ENCODE data around the gene SPDYE2B.
"Not testable (repeated sequence)": the region's sequence is repeated elsewhere in the genome, so short reads cannot be mapped to it uniquely, and the experiment has no call there.

The SPDYE2B gene

DNA sequence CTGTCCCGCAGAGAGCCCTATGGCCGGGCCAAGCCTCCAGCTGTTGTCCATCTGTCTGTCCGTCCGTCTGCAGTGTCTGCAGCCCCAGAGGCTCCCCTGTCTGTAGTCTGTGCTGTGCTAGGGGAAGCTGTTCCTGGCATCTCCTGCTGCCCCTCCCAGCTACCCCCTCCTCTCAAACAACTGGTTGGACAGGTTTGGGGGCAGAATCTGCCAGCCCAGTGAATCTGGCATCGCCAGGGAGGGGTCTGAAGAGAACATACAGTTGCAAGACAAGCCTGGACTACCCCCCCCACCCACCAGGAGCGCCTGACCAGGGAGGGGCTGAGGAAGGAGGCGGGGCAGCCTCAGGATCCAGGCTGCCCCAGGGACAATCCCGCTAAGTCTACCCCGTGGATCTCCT is 7.4 kb upstream of the SPDYE2B start, which contains the start of gene UPK3BL1:
TSS of gene UPK3BL1 (minus strand) at position 101 of the 400 bp plus-strand sequence. CDS start at position 51, 50 bp downstream.
- DNase-seq (ENCODE audit: low read depth in 3 of 3): not testable (repeated sequence)

DNA sequence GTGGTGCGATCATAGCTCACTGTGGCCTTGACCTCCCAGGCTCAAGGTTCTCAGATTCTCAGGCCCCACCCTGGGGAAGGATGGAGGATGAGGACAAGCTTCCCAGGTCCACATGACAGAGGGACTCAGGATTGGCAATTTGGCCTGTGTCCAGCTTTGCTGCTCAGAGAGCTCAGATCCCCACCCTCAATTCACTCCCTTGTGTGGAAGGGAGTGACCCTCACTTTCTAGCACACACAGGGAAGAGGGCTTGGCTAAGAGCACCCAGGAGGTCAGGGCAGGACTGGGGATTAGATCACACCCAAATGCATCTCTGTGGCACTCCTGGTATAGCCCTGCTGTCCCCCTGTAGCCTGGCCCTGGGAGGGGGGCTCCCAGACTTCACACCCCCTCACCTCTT is 6.7 kb upstream of the SPDYE2B start:
- DNase-seq (ENCODE audit: low read depth in 3 of 3): not testable (repeated sequence)

DNA sequence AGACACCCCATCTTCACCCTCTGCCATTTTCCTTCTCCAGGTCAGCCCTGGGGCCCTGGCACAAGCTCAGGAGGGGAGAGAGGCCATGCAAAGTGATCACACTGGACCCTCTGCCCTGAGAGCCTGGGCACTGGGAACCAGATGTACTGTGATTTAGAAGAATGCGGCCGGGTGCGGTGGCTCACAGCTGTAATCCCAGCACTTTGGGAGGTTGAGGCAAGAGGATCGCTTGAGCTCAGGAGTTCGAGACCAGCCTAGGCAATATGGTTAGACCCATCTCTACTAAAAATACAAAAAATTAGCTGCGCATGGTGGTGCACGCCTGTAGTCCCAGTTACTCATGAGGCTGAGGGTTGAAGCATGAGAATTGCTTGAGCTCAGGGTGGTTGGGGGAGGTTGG is 2.3 kb upstream of the SPDYE2B start:
- not testable (repeated sequence) for DNase-seq (ENCODE audit: low read depth in 3 of 3)

DNA sequence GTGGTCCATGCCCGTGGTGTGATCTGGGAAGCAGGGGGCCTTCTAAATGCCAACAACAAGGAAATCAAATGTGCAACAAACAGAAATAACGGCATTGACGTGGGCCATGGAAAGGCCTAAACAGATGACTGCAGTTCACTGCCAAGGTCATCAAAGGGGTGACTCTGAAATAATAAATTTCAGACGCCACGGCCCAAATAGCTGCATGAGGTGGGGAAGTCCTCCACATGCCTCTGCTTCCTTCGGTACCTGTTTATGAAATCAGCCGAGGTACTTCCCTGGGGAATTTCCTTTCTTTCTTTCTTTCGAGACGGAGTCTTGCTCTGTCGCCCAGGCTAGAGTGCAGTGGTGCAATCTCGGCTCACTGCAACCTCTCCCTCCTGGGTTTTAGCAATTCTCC is 14.6 kb downstream of the SPDYE2B start:
- DNase-seq (ENCODE audit: low read depth in 3 of 3): not testable (repeated sequence)

DNA sequence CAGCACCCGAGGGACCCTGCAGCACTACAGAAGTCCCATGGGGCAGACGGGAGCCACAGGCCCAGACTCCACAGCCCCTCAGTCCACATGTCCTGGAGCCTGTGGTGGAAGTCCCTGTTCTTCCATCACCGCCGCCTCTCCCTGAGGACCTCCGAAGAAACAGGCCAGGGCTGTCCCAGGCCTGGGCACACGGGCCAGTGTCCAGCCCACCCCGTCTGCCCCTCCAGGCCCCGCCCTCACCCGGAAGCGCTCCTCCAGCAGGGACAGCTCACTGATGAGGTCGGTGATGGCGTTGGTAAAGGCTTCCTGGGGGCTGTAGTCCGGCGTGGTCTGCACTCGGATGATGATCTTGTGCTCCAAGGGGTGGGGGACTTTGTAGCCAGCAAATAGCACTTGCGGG is 16.7 kb downstream of the SPDYE2B start:
- not testable (repeated sequence) for DNase-seq (ENCODE audit: low read depth in 3 of 3)

DNA sequence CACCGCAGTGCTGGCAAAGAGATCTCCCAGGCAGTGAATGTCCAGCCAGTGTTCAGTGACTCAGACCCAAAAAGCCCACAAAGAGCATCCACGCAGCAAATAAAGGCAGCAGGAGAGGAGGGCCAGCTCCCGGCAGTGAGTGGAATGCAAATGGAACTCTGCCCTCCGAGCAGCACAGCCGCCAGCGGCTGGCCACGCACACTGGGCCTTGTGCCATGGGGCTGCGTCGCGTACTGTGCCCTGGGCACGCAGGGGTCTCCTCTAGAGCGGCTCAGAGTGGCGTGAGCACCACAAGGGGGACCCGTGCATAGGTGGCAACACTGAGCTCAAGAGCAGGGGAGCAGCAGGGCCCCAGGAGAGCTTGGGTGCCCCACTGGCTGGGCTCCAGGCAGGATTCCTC is 17.4 kb downstream of the SPDYE2B start:
- DNase-seq (ENCODE audit: low read depth in 3 of 3): not testable (repeated sequence)

DNA sequence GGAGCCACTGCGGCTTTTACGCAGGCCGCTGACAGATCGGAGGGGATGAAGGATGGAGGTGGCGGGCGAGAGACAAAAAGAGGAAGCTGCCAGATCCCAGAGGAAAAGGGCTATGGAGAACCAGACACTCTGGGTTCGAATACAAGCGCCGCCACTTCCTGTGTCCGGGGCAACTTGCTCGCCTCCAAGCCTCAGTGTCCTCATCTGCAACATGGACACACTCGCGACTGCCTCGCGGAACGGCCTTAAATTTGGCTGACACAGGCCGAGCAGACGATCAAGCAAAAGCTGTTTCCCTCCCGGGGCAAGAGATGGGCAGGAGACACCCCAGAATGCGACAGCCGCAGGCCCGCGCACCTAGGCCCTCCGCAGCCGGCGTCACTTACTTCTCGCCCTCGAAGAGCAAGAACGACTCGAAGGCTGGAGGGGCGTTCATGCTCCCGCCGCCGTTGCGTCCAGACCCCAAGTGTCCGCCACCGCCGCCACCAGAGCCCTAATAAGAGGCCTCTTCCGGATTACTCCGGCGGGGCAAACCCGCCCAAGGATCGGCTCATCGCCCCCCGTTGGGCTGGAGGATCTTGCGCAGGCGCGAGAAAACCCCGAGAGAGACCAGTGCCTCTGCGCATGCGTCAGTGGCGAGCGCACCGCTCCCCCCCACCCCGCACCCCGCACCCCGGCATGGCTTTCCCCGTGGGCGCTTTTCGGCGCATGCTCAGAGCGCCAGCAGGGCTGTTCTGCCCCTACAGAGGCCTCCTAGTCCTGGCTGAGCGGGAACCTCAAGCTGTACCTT is 21.2 kb downstream of the SPDYE2B start, which contains the start of gene POLR2J2:
TSS of gene POLR2J2 (minus strand) at position 498 of the 790 bp plus-strand sequence. CDS start at position 436, 62 bp downstream.
- DNase-seq (ENCODE audit: low read depth in 3 of 3): not testable (repeated sequence)

DNA sequence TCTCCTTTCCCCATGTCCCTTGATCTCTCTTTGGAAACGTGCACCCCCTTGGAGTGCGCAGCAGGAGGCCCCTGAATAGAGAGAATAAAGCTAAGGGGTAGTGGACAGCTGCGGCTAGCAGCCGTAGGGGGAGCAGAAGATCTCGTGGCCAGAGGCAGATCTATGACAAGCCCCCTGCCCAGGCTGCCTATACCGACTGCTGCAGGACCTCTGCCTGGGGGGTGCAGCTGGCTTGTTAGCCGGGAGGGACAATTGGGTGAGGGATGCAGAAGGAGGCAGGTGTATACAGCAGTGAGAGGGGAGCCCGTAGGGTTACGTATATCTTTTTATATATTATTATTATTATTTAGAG is 21.8 kb downstream of the SPDYE2B start:
- DNase-seq (ENCODE audit: low read depth in 3 of 3): not testable (repeated sequence)

DNA sequence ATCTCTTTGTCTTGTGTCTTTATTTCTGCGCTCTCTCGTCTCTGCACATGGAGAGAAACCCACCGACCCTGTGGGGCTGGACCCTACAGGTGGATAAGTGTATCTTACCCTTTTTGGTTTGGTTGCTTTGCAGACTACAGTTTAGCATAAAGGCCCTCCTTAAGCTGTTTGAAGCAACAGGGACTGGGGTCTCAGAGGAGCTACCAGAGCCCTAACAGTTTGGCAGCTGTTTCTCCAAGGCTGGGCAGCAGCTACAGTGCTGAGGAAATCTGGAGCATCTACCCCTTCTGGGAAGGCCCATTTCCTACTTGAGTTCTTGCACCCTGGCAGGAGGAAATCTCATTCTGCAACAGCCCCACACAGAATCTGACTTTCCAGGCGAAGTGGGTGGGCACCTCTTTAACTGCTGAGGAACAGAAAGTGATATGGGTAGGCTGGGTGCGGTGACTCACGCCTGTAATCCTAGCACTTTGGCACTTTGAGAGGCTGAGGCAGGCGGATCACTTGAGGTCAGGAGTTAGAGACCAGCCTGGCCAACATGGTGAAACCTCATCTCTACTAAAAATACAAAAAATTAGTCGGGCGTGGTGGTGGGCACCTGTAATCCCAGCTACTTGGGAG is 23.4 kb downstream of the SPDYE2B start:
- not testable (repeated sequence) for DNase-seq (ENCODE audit: low read depth in 3 of 3)

DNA sequence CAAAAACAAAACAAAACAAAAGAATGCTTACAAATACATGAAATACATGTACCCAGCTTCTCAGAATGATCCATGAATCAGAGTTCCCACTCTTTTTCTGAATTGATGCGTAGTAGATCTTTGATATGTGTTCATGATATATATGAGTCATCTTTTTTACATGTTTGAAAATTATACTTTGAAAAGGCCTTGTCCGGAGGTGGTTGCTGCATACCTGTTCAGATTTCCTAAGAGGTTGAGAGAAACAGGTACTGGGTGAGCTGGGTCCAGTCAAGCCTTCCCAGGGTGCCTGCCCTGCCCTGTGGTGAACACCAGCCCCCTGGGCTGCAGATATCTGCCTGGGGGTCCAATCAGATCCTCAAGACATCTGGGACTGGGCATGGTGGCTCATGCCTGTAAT is 25.4 kb downstream of the SPDYE2B start:
- DNase-seq (ENCODE audit: low read depth in 3 of 3): peak in 1 of 3 experiments; percentile 15

DNA sequence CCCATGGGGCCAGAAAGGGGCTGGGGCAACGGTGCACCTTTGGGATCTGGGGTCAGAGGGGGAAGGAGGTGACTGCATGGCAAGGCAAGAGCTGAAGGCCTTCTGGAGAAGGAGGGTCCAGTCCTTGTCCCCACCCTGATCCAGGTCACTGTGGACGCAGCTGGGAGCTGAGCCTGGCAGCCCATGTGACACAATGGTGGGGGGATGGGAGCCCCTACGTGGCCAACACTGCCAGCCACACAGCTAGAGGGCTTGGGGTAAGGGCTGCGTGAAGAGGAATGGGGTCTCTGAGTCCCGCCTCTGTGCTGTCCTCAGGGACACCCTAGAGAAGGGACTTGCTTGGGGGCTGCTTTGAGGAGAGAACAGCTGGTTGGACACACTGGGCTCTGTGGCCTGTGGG is 30.7 kb downstream of the SPDYE2B start:
- DNase-seq (ENCODE audit: low read depth in 3 of 3): not testable (repeated sequence)

DNA sequence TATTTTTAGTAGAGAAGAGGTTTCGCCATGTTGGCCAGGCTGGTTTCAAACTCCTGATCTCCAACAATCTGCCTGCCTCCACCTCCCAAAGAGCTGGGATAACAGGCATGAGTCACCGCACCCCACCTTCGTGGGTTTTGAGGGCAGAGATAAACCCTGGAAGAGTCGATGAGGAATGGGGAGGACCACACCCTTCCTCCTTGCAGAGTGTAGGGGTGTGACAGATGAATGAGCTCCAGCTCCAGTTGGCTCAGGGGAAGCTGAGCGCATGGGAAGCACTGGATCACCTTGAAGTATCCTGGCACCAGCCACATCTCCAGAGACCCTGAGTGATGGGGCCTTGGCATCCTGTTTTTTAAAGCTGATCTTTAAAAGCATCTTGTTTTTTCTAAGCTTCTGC is 32.4 kb downstream of the SPDYE2B start:
- DNase-seq (ENCODE audit: low read depth in 3 of 3): not testable (repeated sequence)

DNA sequence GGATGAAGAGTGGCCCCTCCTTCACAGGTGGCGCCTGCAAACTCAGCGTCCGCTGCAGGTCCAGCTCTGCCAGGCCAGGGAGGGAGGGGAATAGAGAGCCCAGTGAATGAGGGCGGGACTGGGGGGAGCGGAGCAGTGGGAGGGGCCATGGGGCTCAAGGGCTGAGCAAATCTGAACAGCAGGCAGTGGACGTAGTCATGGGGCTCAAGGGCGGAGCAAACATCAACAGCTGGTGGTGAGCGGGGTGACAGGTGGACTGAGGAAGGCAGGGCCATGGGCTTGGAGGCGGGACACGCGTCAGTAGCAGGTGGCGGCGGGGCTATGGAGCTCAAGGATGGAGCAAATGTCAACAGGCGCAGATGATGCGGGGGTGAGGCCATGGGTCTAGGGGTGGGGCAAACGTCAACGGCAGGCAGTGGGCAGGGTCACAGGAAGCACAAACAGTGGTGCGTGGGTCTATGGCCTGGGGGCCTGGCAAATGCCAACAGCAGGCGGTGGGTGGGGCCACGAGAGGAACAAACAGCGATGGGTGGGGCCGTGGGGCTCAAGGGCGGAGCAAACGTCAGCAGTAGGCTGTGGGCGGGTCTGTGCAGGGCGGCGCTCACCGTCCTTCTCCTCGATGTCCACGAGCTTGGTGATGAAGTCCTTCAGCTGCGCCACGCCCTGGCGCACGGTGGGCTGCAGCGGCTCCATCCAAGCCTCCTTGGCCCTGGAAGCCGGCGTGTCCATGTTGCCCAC is 38.3 kb downstream of the SPDYE2B start:
- not testable (repeated sequence) for DNase-seq (ENCODE audit: low read depth in 3 of 3)

DNA sequence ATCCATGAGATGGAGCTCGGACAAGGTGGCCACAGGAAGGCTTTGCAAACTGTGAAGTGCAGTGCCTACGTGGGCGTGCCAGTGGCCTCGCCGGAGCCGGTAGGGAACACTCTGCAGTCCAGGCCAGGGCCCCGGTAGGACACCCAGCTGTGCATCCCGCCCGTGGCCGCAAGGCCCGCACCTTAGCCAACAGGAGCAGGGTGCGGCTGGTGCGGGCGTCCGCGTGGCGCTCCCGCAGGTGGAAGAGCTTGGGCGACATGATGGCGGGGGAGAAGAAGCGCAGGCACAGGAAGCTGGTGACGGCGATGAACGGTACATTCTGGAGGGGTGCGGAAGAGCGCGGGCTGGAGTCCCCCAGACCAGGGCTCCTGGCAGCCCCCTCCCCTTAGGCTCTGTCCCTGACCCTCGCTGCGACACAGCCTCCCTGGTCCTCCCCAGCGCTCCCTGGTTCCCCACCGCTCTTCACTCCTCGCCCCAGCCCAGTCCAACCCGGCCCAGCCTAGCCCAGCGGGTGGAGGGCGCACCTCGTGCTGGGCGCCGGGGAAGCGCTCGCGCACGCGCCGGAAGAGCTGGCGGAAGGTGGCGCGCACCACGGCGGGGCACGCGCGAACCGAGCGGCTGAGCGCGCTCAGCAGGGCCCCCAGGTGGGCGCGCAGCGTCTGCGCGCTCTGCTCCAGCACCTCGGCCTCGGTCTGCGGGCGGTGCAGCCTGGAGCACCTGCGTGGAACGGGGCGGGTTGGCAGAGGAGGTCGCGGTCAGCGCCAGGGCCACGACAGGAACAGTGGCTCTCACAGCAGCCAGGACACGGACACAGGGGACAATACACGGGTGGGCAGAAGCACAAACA is 39.5 kb downstream of the SPDYE2B start:
- peak in 1 of 3 experiments; percentile 26 for DNase-seq (ENCODE audit: low read depth in 3 of 3)

DNA sequence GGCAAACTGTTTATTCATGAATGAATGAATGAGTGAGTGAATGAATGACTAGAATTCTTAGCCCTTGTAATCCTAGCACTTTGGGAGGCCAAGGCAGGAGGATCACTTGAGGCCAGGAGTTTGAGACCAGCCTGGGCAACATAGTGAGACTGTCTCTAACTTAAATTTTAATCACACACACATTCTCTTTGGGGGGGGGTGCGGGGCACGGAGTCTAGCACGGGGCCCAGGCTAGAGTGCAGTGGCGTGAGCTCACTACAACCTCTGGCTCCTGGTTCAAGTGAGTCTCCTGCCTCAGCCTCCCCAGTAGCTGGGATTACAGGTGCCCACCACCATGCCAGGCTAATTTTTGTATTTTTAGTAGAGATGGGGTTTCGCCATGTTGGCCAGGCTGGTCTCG is 40.5 kb downstream of the SPDYE2B start:
- not testable (repeated sequence) for DNase-seq (ENCODE audit: low read depth in 3 of 3)

DNA sequence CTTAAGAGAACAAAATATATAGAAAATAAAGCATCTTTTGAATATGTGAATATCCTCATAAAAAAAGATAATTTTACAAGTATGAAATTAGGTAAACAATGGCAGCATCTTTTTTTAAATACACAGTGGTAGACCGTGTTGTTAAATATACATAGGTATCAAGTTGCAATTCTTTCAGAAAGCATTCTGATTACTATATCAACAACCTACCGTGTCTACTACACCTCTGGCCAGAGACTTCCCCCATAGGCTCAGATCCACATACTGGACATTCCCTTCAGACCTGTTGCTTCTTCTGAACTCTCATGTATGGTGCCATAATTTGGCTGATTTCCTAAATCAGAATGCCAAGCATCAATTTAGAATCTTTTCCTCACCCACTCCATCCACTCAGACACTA is 43.9 kb downstream of the SPDYE2B start:
- not testable (repeated sequence) for DNase-seq (ENCODE audit: low read depth in 3 of 3)

DNA sequence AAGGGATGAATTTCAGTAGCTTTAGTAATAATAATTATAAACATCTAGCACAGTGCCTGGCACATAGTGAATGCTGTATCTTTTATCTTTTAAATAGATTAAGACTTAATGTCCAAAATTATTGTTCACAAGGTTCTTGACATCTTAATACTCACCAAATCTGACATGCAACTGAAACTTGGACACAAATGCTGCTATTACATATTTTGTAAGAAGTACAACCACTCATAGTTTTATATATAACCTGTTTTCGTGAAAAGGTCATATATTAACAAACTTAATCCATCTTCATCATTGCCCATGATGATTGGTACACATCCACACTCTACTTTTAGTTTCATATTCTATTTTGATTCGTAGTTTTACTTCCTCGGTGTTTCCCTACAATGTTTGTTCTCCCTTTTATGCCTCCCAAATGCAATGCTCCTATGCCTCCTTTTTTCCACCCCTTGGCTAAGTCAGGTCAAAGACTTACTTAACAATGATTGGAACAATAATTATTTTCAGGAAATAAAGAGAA is 45.0 kb downstream of the SPDYE2B start:
- not testable (repeated sequence) for DNase-seq (ENCODE audit: low read depth in 3 of 3)

DNA sequence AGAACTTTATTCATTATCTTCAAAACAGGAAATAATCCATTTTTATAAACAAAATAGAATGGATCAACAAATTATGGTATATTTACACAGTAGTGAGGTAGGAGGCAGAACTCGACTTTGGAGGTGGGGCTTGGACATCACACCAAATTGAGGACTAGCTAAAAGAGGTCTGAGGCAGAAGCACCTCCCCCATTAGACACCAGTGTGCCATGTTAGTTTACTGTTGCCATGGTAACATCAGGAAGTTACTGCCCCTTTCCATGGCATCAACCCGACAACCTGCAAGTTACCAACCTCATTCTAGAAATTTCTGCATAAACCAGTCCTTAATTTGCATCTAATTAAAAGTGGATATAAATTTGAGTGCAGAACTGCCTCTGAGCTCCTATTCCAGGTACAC is 45.9 kb downstream of the SPDYE2B start:
- DNase-seq (ENCODE audit: low read depth in 3 of 3): not testable (repeated sequence)

DNA sequence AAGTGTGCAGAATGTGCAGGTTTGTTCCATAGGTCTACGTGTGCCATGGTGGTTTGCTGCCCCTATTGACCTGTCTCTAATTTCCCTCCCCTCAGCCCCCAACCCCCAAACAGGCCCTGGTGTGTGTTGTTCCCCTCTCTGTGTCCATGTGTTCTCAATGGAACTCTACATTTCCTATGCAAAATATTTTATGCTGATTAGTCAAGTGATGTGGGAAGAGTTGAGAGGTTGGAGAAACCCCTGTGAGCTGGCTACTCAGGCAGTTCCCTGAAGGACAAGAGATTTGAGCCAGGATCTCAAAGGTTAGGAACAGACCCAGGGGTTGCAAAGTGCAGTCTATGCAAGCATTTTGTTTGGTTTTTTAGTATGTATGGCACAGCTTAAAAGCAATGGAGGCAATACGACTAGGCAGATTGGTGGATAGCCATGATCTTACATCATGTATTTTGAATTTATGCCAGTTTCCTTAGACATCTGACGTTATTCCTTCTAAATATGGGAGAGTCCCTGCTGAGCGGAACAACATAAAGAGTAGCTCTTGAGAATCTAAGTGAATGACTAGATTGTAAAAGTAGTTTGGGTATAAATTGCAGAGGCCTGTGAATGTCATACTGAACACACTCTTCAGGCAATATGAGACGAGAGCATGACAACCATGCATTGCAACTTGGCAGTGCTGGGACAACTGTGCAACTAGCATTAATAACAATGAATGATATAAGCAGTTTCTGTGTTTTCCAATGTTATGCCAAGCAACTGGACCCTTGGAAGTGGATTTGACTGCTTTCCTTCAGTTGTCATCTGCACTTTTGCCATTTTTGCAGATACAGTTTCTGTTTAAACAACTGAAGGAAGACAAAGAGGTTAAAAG is 47.8 kb downstream of the SPDYE2B start:
- not testable (repeated sequence) for DNase-seq (ENCODE audit: low read depth in 3 of 3)

All from stimulated activated CD4-positive, alpha-beta T cell treated with anti-CD3 and anti-CD28 coated beads, TNF-alpha, amount 100 ng/mL, for 4 hours (primary cell).